Suprapubic skin (tissue), 3 donors: ENCODE results near the gene NATD1.

Experiments used
- POLR2A ChIP-seq, 2 donors: fragments of 450-650 bp; IDR thresholded peaks; one replicate each; pipeline ENCODE4 v1.6.1; 2017; ENCODE audit warnings: antibody characterized with exemption in 2 of 2, mild to moderate bottlenecking in 2 of 2, moderate library complexity in 2 of 2
- TF ChIP-seq, protein P1 (sequence below), 2 donors: fragments of 200-600 bp in 1 of 2; fragments of 450-650 bp in 1 of 2; sonication (generic) in 1 of 2; IDR thresholded peaks; one replicate each; pipeline ENCODE4 v1.5.1; 2016 to 2019; ENCODE audit warnings: antibody characterized with exemption in 2 of 2, mild to moderate bottlenecking in 1 of 2, moderate library complexity in 1 of 2

- TF ChIP-seq, protein P1, sequence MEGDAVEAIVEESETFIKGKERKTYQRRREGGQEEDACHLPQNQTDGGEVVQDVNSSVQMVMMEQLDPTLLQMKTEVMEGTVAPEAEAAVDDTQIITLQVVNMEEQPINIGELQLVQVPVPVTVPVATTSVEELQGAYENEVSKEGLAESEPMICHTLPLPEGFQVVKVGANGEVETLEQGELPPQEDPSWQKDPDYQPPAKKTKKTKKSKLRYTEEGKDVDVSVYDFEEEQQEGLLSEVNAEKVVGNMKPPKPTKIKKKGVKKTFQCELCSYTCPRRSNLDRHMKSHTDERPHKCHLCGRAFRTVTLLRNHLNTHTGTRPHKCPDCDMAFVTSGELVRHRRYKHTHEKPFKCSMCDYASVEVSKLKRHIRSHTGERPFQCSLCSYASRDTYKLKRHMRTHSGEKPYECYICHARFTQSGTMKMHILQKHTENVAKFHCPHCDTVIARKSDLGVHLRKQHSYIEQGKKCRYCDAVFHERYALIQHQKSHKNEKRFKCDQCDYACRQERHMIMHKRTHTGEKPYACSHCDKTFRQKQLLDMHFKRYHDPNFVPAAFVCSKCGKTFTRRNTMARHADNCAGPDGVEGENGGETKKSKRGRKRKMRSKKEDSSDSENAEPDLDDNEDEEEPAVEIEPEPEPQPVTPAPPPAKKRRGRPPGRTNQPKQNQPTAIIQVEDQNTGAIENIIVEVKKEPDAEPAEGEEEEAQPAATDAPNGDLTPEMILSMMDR (IDR thresholded peaks at IDR 0.05) = no peak
- no peak for TF ChIP-seq POLR2A (IDR thresholded peaks at IDR 0.05)
These were observed 48.7 kb upstream of the NATD1 start for GRCh38 chr17:21301593-21302550.
